Measurements from ENCODE around the gene KEAP1.

The KEAP1 gene

DNA sequence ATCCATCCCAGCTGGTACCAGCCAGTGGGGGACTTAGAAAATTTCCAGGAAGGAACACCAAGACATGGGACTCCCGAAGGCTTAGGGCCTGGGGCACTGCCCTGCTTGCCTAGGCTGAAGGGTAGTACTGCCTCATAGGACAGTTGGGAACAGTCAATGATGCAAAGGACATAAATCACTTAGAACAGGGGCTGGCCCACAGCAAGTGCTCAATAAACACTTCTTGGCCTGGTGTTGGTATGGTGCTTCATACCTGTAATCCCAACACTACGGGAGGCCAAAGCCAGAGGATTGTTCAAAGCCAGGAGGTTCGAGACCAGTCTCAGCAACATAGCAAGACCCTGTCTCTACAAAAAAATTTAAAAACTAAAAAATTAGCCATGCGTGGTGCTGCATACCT is 5.8 kb downstream of the KEAP1 start:
- no peak for DNase-seq (ENCODE audit: low read depth)
- no peak overlapping the region for H3K4me3 ChIP-seq (ENCODE audit: low read length)
- TF ChIP-seq, protein P1, sequence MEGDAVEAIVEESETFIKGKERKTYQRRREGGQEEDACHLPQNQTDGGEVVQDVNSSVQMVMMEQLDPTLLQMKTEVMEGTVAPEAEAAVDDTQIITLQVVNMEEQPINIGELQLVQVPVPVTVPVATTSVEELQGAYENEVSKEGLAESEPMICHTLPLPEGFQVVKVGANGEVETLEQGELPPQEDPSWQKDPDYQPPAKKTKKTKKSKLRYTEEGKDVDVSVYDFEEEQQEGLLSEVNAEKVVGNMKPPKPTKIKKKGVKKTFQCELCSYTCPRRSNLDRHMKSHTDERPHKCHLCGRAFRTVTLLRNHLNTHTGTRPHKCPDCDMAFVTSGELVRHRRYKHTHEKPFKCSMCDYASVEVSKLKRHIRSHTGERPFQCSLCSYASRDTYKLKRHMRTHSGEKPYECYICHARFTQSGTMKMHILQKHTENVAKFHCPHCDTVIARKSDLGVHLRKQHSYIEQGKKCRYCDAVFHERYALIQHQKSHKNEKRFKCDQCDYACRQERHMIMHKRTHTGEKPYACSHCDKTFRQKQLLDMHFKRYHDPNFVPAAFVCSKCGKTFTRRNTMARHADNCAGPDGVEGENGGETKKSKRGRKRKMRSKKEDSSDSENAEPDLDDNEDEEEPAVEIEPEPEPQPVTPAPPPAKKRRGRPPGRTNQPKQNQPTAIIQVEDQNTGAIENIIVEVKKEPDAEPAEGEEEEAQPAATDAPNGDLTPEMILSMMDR (IDR thresholded peaks at IDR 0.05; ENCODE audit: insufficient read depth, low read depth, low read length, missing control alignments): no peak

GRCh38 chr19:10491472-10492047 is 11.6 kb downstream of the KEAP1 start:
- TF ChIP-seq, protein P1 (IDR thresholded peaks at IDR 0.05; ENCODE audit: insufficient read depth, low read depth, low read length, missing control alignments): no peak
- DNase-seq (ENCODE audit: low read depth): no peak
- no peak overlapping the region for H3K4me3 ChIP-seq (ENCODE audit: low read length)

- TF ChIP-seq, protein P1 (IDR thresholded peaks at IDR 0.05; ENCODE audit: insufficient read depth, low read depth, low read length, missing control alignments): no peak
- H3K4me3 ChIP-seq (ENCODE audit: low read length): no peak overlapping the region
- no peak for DNase-seq (ENCODE audit: low read depth)
Measured at GRCh38 chr19:10486551-10486950, 16.6 kb downstream of the KEAP1 start.

GRCh38 chr19:10478903-10479384 is 24.2 kb downstream of the KEAP1 start:
- peak; percentile 85 for DNase-seq (ENCODE audit: low read depth)
- TF ChIP-seq, protein P1 (IDR thresholded peaks at IDR 0.05; ENCODE audit: insufficient read depth, low read depth, low read length, missing control alignments): peak; percentile 30
- H3K4me3 ChIP-seq (ENCODE audit: low read length): peak overlapping the region; percentile 13

DNA sequence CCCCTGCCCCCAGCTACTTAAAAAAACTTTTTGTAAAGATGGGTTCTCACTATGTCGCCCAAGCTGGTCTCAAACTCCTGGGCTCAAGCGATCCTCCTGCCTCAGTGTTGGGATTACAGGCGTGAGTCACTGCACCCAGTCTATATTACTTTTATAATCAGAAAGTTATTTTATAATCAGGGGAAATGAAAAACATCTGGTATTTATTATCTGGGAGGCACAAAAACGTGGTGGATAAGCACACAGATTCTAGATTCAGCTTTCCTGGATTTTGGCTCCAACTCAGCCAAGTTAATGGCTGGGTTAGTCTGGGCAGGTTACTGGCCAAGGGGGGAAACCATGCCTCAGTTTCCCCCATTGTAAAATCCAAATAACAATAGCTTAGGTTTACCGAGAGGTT is 24.7 kb downstream of the KEAP1 start:
- TF ChIP-seq, protein P1 (IDR thresholded peaks at IDR 0.05; ENCODE audit: insufficient read depth, low read depth, low read length, missing control alignments): no peak
- DNase-seq (ENCODE audit: low read depth): no peak
- H3K4me3 ChIP-seq (ENCODE audit: low read length): peak overlapping the region; percentile 13

GRCh38 chr19:10474962-10475451 is 28.1 kb downstream of the KEAP1 start:
- TF ChIP-seq, protein P1 (IDR thresholded peaks at IDR 0.05; ENCODE audit: insufficient read depth, low read depth, low read length, missing control alignments): no peak
- DNase-seq (ENCODE audit: low read depth): no peak
- no peak overlapping the region for H3K4me3 ChIP-seq (ENCODE audit: low read length)

- H3K4me3 ChIP-seq (ENCODE audit: low read length): no peak overlapping the region
- DNase-seq (ENCODE audit: low read depth): no peak
- TF ChIP-seq, protein P1 (IDR thresholded peaks at IDR 0.05; ENCODE audit: insufficient read depth, low read depth, low read length, missing control alignments): no peak
Measured at GRCh38 chr19:10473192-10473591, 30.0 kb downstream of the KEAP1 start.

Measured in epithelial cell of esophagus (primary cell).